HEK293T (cell line): ENCODE data around the gene TM7SF2.

ENCODE experiments used
- CTCF ChIA-PET: fragments of 350-600 bp; formaldehyde crosslinking; extraction: SDS; loops from one replicate; lab custom pipeline; 2021; ENCODE audit warnings: antibody characterized with exemption, inconsistent platforms; lab: Yijun Ruan, JAX
- POLR2A ChIA-PET: fragments of 350-600 bp; formaldehyde crosslinking; extraction: SDS; loops from one replicate; lab custom pipeline; 2020; ENCODE audit warnings: antibody characterized with exemption, inconsistent platforms; lab: Yijun Ruan, JAX
- DNase-seq: peaks from one replicate; pipeline ENCODE4 v3.0.0; 2012; ENCODE audit warnings: mixed read lengths; ENCODE audit errors: extremely low spot score
- ARNT ChIP-seq: fragments of 450-650 bp; IDR thresholded peaks from 2 replicates; pipeline ENCODE4 v1.6.1; 2017; ENCODE audit warnings: mild to moderate bottlenecking
- BHLHE40 ChIP-seq: fragments of 450-650 bp; IDR thresholded peaks from 2 replicates; pipeline ENCODE4 v1.6.1; 2016; ENCODE audit warnings: mild to moderate bottlenecking, moderate library complexity, borderline replicate concordance
- CTBP1 ChIP-seq: fragments of 450-650 bp; IDR thresholded peaks from 2 replicates; pipeline ENCODE4 v1.6.1; 2016; ENCODE audit warnings: borderline replicate concordance
- ELF4 ChIP-seq: fragments of 450-650 bp; IDR thresholded peaks from 2 replicates; pipeline ENCODE4 v1.6.1; 2017; ENCODE audit warnings: antibody characterized with exemption
- FOXA1 ChIP-seq: fragments of 450-650 bp; IDR thresholded peaks from 2 replicates; pipeline ENCODE4 v1.6.1; 2016; ENCODE audit warnings: mild to moderate bottlenecking
- FOXK2 ChIP-seq: fragments of 450-650 bp; IDR thresholded peaks from 2 replicates; pipeline ENCODE4 v1.6.1; 2016; ENCODE audit warnings: mild to moderate bottlenecking
- FOXM1 ChIP-seq: fragments of 450-650 bp; IDR thresholded peaks from 2 replicates; pipeline ENCODE4 v1.6.1; 2017; ENCODE audit warnings: mild to moderate bottlenecking, borderline replicate concordance
- HDGF ChIP-seq: fragments of 450-650 bp; IDR thresholded peaks from 2 replicates; pipeline ENCODE4 v1.6.1; 2017; ENCODE audit warnings: antibody characterized with exemption, borderline replicate concordance
- L3MBTL2 ChIP-seq: fragments of 450-650 bp; conservative IDR thresholded peaks from 2 replicates; pipeline ENCODE4 v1.6.1; 2016; ENCODE audit warnings: mild to moderate bottlenecking
- LEF1 ChIP-seq: fragments of 450-650 bp; IDR thresholded peaks from 2 replicates; pipeline ENCODE4 v1.6.1; 2017; ENCODE audit warnings: mild to moderate bottlenecking, borderline replicate concordance
- NFRKB ChIP-seq: fragments of 450-650 bp; IDR thresholded peaks from 2 replicates; pipeline ENCODE4 v1.6.1; 2016; ENCODE audit warnings: mild to moderate bottlenecking, moderate library complexity
- SP1 ChIP-seq: fragments of 450-650 bp; IDR thresholded peaks from 2 replicates; pipeline ENCODE4 v1.6.1; 2017
- SUZ12 ChIP-seq: fragments of 450-650 bp; IDR thresholded peaks from 2 replicates; pipeline ENCODE4 v1.6.1; 2016; ENCODE audit warnings: mild to moderate bottlenecking
- TARDBP ChIP-seq: fragments of 450-650 bp; IDR thresholded peaks from 2 replicates; pipeline ENCODE4 v1.6.1; 2016
- ZNF384 ChIP-seq: fragments of 450-650 bp; IDR thresholded peaks from 2 replicates; pipeline ENCODE4 v1.6.1; 2016
- TF ChIP-seq, protein P1 (sequence below): fragments of 450-650 bp; IDR thresholded peaks from 2 replicates; pipeline ENCODE4 v1.6.1; 2016

Gene TM7SF2

DNA sequence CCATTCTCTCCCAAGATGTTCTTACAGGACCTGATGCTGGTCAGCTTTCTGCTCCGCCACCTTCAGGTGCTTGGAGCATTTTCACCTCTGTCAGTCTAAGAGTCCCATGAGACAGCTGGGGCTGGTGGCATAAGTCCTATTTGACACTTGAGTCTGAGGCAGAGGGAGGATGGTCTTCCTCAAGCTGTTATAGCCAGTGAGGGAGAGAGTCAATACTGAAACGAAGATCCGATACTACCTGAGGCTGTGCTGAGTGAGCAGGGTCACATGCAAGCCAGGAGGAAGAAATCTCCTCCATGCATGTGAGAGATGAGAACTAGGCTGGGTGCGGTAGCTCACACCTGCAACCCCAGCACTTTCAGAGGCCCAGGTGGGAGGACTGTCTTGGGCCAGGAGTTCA is 22.1 kb upstream of the TM7SF2 start:
- ChIA-PET CTCF (interaction anchor here (0.6 kb wide), 1 partner anchor 226 kb away, joined by 3 read pairs; no protein-coding TSS in a partner anchor), POLR2A (no interaction called here)
- DNase-seq, result no peak
- TF ChIP-seq ELF4 (no peak), TARDBP (no peak), CTBP1 (no peak), FOXM1 (no peak), HDGF (no peak), FOXK2 (no peak), ZNF384 (no peak), LEF1 (no peak), FOXA1 (no peak), L3MBTL2 (no peak), SUZ12 (no peak), NFRKB (no peak), ARNT (no peak)
- TF ChIP-seq, protein P1, sequence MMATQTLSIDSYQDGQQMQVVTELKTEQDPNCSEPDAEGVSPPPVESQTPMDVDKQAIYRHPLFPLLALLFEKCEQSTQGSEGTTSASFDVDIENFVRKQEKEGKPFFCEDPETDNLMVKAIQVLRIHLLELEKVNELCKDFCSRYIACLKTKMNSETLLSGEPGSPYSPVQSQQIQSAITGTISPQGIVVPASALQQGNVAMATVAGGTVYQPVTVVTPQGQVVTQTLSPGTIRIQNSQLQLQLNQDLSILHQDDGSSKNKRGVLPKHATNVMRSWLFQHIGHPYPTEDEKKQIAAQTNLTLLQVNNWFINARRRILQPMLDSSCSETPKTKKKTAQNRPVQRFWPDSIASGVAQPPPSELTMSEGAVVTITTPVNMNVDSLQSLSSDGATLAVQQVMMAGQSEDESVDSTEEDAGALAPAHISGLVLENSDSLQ, result no peak

DNA sequence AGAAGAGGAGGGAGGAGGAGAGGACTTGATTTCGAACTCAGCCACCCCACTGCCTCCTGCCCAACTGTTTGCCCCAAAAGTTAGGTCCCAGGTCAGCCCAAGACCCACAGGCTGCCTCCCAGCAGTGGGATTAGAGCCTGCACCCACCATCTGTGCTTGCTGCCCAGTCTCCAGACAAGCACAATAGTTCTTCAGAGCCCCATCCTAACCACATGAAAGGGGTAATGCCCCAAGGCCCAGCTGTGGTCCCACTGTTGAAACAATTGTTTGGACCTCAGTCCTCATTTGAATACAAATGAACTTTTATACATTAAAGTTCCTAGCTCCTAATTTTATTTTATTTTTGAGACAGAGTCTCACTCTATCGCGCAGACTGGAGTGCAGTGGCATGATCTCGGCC is 21.0 kb upstream of the TM7SF2 start:
- CTCF ChIA-PET, result no interaction called here
- DNase-seq, result no peak
- TF ChIP-seq HDGF (no peak), ZNF384 (no peak), LEF1 (no peak), CTBP1 (no peak), ELF4 (no peak), FOXA1 (no peak), SP1 (no peak)
- POLR2A ChIA-PET, result interaction anchor here (0.6 kb wide), 1 partner anchor 9 kb away, joined by 3 read pairs; no protein-coding TSS in a partner anchor

DNA sequence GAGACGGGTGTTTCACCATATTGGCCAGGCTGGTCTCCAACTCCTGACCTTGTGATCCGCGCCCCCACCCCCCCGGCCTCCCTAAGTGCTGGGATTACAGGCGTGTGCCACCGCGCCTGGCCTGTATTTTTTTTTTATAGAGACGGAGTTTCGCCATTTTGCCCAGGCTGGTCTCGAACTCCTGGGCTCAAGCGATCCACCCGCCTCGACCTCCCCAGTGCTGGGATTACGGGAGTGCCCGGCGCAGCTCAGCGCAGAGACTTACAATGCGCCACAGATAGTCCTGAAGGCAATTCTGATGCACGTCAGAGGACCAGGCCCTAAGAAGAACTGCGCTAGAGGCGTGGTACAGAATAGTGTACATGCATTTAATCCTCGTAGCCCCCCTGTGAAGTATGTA is 16.2 kb upstream of the TM7SF2 start:
- DNase-seq, result no peak
- TF ChIP-seq CTBP1, result no peak
- no peak for TF ChIP-seq NFRKB
- no peak for TF ChIP-seq SUZ12
- TF ChIP-seq FOXA1, result no peak
- TF ChIP-seq SP1, result no peak
- TF ChIP-seq, protein P1, result no peak
- TF ChIP-seq FOXM1, result no peak
- TF ChIP-seq LEF1, result no peak
- TF ChIP-seq L3MBTL2, result no peak
- TF ChIP-seq BHLHE40, result no peak
- ChIA-PET CTCF (no interaction called here), POLR2A (interaction anchor here (1.4 to 2.7 kb wide), 6 partner anchors 10 to 221 kb away, joined by 3 to 18 read pairs (median 4); partner anchors contain the start of gene POLA2)

DNA sequence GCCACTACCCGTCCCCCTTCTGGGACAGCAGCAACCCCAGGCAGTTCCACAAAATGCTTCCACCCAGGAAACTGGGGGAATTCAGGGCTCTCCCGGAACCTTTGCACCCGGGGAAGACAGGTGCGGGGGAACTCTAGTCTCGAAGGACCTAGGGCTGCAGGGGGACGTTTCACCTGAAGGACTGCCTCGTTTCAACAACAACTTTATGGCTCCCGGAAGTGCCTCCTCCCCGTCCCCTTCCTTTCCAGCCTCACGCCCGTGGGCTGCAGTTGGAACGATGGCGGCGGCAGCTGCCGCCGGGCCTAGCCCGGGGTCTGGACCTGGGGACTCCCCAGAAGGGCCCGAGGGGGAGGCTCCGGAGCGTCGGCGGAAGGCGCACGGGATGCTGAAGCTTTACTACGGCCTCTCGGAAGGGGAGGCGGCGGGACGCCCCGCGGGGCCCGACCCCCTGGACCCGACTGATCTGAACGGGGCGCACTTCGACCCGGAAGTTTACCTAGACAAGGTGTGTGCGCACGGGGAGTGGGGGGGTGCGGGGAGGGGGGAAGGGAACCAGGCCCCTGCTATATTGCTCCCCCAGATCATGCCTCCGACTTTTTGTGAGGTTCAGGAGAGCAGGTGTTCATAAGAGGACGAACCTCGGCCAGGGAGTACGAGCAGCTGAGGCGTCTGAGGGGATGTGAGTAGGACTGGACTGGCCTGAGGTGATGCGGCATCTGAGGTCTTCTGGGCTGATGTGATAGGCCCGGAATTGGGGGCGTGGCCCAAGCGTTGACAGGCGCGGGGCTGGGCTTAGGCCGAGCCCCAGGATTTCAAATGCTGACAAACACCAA is 15.5 kb upstream of the TM7SF2 start, which contains the start of gene VPS51:
Gene VPS51, plus strand, starts transcription at position 241 of the 833 bp plus-strand sequence. Its CDS starts 37 bp downstream, at position 278.
- ChIA-PET POLR2A (interaction anchor here (0.5 to 2.7 kb wide), 11 partner anchors 11 to 85 kb away, joined by 3 to 18 read pairs (median 4); partner anchors contain the start of genes CDCA5, SAC3D1, TM7SF2 and ZFPL1), CTCF (interaction anchor here (4.6 kb wide), 1 partner anchor 15 kb away, joined by 20 read pairs; the partner anchor contains the start of gene TM7SF2)
- DNase-seq, result peak; percentile 90
- no peak for TF ChIP-seq FOXK2
- TF ChIP-seq TARDBP, result peak; percentile 49; the same call in 1 of the 2 replicates
- TF ChIP-seq ELF4, result peak; percentile 90
- TF ChIP-seq ZNF384, result peak; percentile 74
- peak; percentile 85; the same call in 1 of the 2 replicates for TF ChIP-seq FOXM1
- TF ChIP-seq HDGF, result no peak
- TF ChIP-seq CTBP1, result peak; percentile 87
- TF ChIP-seq, protein P1, result peak; percentile 15; the same call in 1 of the 2 replicates
- peak; percentile 25; the same call in 1 of the 2 replicates for TF ChIP-seq L3MBTL2
- TF ChIP-seq SP1, result no peak
- TF ChIP-seq ARNT, result peak; percentile 89
- peak; percentile 84 for TF ChIP-seq NFRKB

DNA sequence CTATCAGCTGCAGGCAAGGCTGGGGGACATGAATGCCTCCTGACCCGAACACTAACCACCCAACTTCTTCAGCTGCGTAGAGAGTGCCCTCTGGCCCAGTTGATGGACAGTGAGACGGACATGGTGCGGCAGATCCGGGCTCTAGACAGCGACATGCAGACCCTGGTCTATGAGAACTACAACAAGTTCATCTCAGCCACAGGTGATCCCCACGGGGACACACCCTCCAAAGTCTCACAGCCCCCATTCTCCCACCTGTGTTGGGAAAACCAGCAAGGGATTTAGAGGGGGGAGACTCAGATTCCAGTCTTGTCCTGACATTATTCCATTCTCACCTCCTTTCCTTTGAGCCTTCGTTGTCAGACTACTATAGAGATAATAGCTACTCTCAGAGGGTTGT is 14.7 kb upstream of the TM7SF2 start:
- ChIA-PET POLR2A (interaction anchor here (0.8 to 2.7 kb wide), 8 partner anchors 13 to 72 kb away, joined by 3 to 18 read pairs (median 4); partner anchors contain the start of genes CDCA5, SAC3D1, TM7SF2 and ZFPL1), CTCF (interaction anchor here (1.0 to 4.6 kb wide), 2 partner anchors 9 to 15 kb away, joined by 3 to 20 read pairs; partner anchors contain the start of gene TM7SF2)
- TF ChIP-seq SP1, result no peak
- no peak for TF ChIP-seq ELF4
- no peak for TF ChIP-seq ZNF384
- TF ChIP-seq L3MBTL2, result no peak
- DNase-seq, result no peak
